Activated CD4-positive, alpha-beta T cell treated with anti-CD3 and anti-CD28 coated beads, Interleukin-2, amount 50 U/mL, for 48 hours (primary cell): Measurements from ENCODE around the gene PPTC7.
"Not testable (repeated sequence)": the region's sequence is repeated elsewhere in the genome, so short reads cannot be mapped to it uniquely, and the experiment has no call there.

Experiments
- DNase-seq, 2 experiments: peaks; one replicate each; pipeline ENCODE4 v3.0.0-alpha.2; 2020

Gene PPTC7

DNA sequence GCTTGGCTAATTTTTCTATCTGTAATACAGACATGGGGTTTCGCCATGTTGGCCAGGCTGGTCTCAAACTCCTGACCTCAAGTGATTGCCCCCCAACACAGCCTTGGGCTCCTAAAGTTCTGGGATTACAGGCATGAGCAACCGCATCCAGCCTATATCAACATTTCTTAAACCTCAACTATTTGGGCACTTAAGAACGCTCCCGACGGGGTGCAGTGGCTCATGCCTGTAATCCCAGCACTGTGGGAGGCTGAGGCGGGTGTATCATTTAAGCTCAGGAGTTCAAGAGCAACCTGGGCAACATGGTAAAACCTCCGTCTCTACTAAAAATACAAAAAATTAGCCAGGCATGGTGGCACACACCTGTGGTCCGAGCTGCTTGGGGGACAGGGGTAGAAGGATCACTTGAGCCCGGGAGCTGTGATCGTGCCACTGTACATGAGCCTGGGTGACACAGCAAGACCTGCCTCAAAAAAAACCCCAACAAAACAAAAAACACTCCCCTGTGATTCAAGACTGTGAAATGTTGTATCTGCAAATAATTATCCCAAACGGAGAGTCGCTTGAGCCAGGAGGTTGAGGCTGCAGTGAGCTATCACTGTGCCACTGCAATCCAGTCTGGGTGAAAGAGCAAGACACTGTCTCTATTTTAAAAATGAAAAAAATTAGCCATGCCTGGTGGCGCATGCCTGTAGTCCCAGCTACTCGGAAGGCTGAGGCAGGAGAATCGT, 21.5 kb downstream of the PPTC7 start:
- no peak for DNase-seq

DNA sequence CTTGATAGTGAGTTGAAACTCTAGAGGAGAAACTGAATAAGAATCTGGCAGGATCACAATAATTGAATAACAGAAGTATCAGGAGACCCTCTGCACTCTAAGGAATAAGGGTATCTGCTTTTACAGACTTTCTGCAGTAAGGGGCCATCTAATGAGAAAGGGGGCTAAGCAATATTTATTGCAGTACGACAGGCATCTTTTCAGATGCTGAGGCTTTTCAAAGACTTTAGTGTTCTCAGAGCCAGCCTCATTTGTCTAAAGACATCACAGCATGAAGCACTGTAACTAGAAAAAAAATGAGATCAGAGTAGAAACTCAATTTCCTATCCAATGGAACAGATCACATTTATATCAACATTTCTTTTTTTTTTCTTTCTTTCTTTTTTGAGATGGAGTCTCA, 22.2 kb downstream of the PPTC7 start:
- DNase-seq = no peak

DNA sequence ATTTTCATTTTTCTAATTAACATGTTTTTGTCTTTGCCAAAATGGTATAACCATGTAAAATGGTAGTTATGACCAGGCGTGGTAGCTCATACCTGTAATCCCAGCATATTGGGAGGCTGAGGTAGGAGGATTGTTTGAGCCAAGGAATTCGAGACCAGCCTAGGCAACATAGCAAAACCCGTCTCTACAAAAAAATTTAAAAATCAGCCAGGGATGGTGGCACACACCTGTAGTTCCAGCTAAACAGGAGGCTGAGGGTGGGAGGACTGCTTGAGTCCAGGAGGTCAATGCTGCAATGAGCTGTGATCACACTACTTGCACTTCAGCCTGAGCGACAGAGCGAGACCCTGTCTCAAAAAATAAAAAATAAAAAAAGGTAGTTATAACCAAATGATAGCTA, 23.1 kb downstream of the PPTC7 start:
- DNase-seq = no peak

DNA sequence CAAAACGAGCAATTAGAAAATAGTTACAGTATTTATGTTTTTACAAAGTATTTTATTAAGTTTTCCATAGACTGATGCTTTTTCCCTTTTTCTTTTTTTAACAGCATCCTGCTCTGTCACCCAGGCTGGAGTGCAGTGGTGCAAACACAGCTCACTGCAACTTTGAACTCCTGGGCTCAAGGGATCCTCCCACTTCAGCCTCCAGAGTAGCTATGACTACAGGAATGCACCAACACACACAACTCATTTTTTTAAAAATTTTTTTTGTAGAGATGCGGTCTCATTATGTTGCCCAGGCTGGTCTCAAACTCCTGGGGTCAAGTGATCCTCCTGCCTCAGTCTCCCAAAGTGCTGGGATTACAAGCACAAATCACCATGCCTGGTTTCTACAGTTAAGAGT, 24.2 kb downstream of the PPTC7 start:
- DNase-seq = not testable (repeated sequence)

DNA sequence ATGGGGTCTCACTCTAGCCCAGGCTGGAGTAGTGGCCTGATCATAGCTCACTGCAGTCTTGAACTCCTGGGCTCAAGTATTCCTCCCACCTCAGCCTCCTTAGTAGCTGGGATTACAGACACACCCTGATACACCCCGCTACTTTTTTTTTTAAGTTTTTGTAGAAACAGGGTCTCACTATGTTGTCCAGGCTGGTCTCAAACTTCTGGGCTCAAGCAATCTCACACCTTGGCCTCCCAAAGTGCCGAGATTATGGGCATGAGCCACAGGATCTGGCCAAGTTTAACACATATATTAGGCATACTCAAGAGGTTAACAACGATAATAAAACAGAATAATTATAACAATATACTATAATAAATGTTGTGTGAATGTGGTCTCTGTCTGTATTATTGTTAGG, 25.8 kb downstream of the PPTC7 start:
- DNase-seq = no peak

DNA sequence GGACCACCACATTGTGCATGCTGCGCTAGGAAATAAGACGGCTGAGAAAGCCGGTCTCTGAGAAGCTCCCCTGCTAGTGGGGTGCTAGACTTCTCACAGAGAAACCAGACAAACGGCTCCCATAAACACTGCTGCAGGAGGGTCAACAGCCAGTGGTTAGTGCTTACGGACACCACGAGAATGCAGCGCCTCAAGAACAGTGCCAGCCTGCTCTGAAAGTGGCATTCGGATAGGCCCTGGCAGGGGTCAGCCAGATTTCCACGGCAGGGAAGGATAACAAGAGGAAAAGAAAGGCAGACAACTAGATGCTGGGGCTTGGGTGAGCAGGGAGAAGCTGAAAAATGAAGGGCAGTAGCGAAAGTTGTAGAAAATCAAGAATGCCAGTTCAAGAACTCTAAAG, 26.4 kb downstream of the PPTC7 start:
- DNase-seq = no peak

DNA sequence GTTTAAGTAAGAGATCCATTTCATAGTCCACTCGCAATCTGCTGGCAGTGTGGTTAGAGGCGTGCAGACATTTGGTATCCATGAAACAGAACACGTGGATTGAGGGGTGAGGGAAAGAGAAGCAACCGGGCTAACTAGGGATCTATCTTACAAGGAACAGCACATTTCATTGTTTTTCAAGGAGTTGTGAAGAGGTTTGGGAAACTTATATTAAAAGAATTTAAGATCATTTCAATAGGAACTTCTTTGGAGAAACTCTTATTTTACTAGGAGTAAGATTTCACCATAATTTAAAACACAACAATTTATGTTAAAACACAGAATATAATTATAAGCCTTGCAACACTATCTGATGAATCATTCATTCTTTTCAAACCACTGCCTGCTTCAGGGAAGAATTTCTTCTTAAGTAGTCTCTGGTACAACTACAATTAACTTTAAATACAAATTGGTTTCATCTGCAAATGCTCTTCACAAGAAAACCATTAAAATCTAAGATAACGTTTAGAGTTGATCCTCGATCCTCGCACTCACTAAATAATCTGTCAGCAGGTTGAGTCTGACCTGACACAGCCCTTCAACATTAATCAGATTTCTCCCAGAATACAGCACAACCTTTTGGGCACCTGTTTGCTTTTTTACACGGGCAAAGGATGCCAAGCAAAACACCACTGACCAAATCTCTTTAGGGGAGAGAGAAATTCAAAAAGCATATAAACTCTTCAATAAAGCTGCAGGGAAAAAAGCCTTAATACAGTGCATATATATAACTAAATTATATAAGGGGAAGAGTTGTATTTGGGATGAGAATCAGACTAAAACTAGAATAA, 27.3 kb downstream of the PPTC7 start:
- no peak for DNase-seq

DNA sequence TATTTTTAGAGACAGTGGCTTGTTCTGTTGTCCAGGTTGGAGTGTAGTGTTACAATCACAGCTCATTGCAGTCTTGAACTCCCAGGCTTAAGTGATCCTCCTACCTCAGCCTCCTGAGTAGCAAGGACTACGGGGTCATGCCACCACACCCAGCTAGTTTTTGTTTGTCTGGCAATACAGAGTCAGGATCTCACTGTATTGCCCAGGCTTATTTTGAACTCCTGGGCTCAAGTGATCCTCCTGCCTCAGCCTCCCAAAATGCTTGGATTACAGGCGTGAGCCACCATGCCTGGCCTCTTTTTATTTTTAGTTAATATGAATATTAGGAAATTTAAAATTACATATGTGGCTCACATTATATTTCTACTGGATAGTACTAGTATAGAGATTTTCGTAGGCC, 28.9 kb downstream of the PPTC7 start:
- DNase-seq = no peak

DNA sequence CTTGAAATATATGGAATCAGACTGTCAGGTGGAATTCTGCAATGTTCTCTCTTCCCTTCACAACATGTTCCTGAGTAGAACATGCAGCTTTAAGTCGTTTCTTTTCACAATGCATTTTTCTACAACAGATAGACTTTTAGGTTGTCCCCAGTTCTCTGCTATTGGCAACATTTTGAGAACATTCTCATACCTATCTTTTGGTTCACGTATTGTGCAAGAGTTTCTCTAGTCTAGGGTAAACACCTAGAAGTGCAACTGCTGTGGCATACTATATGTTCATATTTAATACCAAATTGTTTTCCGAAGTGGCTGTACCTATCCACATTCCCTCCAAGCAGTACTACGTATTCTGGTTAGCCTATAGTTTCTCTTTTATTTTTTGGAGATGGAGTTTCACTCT, 32.1 kb downstream of the PPTC7 start:
- no peak for DNase-seq

DNA sequence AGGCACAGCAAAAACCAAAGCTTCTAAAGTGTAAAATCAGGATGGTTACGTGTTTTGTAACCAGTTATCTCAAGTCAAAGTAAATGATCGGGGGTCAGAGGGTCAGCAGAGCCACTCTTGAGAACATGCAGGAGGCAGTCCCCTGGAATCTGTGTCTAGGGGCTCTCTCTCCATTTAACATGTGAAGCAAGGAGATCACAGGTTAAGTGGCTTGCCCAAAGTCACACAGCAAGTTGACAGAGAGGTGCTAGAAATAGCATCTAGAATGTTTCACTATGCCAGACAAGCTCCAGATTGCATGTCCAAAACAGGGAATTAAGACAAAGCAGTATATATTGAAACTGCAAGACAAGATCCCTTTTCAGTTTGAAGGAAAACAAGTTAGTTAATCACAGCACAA, 33.4 kb downstream of the PPTC7 start:
- no peak for DNase-seq

DNA sequence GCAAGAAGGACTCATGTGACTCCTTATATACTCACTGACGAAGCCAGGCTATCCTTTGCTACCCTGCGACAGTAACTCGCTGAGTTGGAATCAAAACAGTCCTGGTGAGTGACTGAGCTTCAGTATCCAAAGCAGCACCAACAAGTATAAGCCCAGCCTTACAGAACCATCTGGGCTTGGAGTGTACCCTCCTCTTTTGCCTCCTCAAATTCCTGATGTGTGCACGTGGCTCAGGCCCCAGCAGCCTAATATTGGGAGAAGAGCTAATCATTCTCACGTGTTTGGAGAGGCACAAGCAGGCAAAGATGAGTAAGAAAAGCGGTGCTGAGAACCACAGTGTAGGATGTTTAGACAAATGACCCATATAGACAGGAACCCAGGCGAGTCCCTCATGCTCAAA, 34.4 kb downstream of the PPTC7 start:
- DNase-seq = no peak

DNA sequence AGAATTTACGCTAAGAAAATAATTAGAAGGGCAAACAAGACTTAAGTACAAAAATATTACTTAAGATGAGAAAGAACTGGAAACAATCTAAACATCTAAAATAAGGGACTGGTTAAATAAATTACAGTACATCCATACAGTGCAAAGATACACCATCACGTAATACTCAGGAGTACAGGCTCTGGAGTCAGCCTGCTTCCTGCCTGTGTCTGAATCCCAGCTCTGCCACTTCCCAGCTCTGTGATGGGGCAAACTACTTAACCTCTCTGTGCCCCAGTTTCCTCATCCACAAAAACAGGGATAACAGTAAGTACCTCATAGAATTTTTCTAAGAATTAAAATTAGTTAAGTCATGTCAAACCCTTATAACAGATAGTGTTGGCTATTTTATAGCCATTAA, 36.0 kb downstream of the PPTC7 start:
- no peak for DNase-seq

DNA sequence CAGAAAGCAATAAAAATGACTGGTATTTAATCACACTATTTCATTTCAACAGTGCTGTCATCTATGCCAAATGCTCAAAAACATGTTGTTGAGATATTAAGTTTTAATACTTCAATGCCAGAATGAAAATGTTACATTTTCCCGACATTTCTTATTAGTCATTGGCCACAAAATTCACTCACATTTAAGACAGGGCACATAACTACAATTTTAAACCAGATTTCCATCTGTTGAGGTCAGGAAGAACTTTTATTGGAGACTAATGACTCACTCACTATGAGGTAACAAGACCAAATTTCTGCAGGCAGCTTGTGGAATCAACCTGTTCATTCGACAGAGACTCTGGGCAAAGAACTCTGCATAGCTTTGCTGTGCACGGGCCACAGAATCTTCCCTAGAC, 36.8 kb downstream of the PPTC7 start:
- no peak for DNase-seq

DNA sequence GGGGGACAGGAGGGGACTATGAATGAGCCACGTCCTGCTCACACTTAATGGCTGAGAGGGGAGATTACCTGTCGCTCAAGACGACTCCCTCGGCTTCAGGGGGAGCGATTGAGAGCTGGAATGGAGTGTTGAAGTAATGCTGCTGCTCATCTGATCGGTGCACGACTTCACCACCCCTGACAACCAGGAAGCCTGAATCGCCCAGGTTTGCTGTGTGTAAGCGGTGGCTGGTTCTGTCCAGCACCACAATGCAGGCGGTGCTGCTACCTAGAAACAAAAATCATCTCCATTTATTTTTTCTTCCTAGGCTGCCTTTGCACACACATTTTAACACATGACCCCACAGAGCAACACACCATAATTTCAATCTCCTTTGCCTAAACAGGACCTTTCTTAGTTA, 37.3 kb downstream of the PPTC7 start:
- DNase-seq = no peak

DNA sequence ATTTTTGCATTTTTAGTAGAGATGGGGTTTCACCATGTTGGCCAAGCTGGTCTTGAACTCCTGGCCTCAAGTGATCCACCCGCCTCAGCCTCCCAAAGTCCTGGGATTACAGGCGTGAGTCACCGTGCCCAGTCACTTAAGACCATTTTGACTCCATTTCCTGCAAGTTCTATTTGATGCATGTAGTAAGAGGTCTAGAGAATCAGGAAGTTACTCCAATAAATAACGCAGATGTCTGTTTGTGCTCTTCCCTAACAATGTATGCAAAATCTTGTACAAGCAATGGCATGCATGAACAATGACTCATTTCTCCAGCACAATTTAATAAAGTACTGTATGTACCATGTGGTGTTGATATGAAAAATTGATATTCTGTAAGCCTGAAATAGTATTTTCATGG, 37.9 kb downstream of the PPTC7 start:
- not testable (repeated sequence) for DNase-seq

DNA sequence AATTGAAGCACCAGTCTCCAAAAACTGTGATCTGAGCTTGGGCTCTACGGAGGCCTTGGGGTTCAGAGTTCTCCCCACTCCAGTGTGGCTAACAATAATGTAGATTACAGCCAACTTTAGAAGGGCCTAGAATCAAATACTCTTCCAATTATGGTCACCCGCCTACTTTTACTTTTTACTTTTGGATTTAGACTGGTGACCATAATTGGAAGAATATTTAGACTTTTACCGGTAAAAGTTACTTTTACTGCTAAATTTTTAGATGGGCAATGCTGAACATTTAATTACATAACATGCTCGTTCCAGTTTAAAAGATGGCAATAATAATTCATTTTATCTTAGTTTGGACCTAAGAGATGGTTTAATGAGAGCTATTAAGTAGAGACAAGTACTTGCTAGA, 39.2 kb downstream of the PPTC7 start:
- DNase-seq = no peak

DNA sequence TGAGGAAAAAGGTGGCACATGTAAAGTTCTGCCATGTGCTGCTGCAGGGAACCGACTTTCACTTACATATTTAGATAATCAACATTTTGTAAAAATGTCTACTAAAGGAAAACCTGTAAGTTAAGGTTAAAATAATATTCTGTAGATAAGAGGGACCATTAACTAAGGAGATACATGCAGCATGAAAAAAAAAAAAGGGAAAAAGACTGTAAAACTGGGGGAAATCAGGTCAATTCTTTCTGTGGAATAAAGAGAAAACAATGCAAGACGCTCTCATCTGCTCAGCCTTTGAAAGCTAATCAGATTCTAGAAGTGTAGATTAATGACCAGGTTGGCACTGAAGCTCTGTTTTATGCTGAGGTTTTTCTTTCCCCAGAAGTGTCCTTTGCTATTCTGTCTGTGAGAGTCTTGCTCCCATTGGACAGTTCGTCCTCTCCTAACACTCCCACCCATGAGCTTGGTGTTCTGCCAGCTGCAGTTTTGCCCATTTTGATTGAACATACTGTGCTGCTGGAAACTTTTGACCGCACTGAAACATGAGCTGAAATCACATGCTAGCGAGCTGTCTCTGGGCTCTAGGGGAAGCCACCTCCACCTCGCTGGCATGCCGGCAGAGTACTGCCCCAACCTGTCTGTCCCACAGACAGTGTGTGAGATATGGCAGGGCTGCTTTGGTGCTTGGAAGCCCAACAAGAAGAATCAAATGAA, 39.7 kb downstream of the PPTC7 start:
- DNase-seq = no peak

DNA sequence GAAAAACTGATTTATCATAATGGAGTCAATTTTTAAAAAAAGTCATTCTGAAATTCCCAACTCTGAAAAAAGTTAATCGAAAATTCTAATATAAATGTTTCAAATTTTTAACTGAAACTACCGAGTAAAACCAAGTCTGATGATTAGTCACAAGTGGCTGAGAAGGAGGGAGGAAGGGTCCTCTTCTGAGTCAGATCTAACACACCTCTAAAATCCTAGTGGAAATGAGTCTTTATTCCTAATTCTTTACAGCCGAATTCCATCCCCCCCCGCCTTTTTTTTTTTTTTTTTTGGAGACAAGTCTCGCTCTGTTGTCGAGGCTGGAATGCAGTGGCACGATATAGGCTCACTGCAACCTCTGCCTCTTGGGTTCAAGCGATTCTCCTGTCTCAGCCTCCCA, 43.1 kb downstream of the PPTC7 start:
- DNase-seq = no peak

DNA sequence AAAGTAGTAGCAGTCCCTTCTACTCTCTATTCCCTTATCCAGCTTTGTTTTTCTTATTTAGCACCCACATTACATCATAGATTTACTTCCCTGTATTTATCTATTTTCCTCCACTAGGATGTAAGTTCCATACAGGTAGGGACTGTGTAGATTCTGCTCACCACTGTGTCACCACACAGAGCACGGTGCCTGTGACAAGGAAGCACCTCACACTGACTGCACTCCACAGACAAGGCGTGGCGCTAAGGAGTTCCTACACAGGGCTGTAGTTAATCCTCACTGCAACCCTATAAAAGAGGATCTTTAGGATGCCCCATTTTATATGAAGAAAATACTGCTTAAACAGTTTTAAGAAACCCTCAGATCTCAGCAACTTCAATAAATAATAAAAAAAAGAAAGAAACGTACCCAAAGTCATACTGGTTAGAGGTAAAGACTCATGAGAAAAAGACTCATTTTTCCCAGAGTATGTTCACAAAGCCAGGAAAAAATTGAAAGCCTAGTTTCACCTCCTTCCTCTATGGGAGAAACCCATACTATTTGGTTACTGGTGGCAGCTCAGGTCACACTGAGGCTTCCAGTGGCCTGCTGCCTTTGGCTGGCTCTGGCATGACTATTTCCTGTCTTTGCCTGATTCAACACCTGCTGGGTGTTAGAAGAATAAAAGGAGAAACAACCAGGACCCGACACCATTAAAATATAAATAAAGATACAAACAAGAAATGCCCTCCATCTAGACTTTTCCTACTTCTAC, 44.1 kb downstream of the PPTC7 start:
- DNase-seq = no peak

DNA sequence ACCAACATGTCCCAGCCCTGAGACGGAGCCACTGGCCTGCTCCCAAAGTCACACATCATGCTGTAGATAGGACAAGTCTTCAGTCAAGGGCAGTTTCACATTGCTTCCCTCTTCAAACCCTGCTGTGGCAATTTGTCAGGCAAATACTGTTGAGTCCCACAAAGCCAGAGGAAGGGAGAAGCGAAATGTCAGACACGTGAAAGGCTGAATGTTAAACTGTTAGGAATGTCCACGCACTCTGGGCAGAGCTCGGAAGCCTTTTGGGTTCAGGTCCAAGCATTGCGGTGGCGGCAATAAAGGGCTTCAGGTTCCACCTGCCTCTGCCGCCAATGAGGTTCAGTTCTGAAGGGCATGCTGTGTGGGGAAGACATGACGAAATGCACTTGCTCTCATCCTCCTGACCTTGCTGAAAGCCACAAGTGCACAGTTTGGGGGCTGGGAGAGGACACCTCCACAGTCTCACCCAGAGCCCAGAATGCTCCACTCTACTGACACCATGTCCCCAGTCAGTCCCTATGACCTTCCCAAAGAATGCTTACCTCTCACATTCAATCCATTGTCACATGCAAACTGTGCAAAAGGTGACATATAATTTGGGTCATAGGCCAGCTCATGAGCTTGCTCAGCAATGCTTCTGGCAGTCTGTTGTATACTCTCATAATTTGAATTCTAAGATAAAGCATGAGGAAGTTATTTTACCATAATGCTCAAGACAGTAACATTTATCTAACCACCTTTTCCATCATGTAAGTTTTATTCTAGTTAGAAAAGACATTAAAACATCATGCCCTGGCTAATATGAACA, 45.3 kb downstream of the PPTC7 start:
- DNase-seq = no peak

DNA sequence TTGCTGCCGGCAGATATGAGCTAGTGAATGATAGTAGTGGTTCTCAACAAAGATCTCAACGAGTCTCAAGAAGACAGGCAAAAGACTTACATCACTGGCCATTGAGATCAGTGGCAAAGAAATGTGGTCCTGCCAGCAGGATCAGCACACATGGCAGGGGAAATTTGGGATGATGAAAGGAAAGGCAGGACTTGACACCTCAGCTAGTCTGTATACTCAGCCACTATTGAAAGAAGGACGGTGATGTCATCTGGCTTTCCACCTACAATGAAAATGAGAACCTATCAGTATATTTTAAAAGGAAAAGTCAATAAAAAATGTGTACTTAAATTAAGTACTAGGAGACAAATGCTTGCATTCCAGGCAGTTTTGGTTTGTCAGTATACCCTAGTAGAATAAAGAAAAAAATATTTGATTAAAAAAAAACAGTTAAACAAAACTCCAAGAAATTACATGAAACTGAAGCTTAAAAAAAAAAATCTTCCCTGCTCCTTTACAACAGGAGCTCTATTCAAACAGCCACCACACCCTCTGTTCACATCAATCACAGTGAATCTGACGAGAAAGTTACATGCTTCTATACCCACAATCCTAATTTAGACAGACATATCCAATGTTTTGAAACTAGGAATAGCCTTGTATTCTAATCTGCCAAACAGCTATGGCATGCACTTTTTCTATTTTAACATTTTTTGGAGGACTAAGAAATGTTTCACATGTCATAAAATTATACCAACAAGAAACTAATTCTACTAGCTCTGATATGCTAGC, 46.1 kb downstream of the PPTC7 start:
- no peak for DNase-seq

DNA sequence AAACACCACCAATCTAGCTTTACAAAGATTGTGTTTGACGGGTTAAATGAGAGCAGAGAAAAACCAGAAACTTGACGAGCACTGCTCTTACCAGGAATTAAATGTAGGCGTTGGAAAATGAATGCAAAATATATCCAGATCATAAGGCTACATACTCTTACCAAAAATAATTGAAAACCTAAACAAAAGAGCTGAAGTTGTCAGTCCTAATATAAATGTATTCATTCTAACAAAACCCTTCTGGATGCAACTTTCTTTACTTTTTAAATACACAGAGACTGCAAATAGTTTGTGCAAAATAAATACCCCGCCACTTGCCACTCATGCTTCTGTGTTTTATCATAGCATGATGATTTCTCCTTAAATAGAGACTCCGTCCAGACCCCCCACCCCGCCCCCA, 48.3 kb downstream of the PPTC7 start:
- DNase-seq = no peak
